Kidney epithelial cell (primary cell): ENCODE results near the gene ERI3. TPM values are rescaled to one million over a fixed set of nuclear protein-coding genes. Genes with fewer than 3 reads are reported as not detected.

ENCODE experiments used
- DNase-seq: peaks from one replicate; pipeline ENCODE4 v3.0.0-alpha.2; 2010; ENCODE audit warnings: low read depth
- H3K27me3 ChIP-seq: 2 replicates; pipeline ENCODE4 v1.6.0; 2011; ENCODE audit warnings: low read length; ENCODE audit not compliant: control insufficient read depth, insufficient read depth
- H3K36me3 ChIP-seq: 2 replicates; pipeline ENCODE4 v1.5.1; 2011; ENCODE audit warnings: low read length; ENCODE audit not compliant: control insufficient read depth, insufficient read depth
- H3K4me3 ChIP-seq: 2 replicates; pipeline ENCODE4 v1.5.1; 2011; ENCODE audit warnings: low read depth, mild to moderate bottlenecking, control low read depth, low read length
- CTCF ChIP-seq: IDR thresholded peaks from 2 replicates; pipeline ENCODE4 v1.5.1; 2011; ENCODE audit warnings: mild to moderate bottlenecking, moderate library complexity, low read length, control low read depth, inconsistent platforms; ENCODE audit not compliant: insufficient read depth, poor library complexity, severe bottlenecking
- total RNA-seq: library from RNA; depleted of rRNA; stranded (reverse); fragments of >200 nt; gene quantifications from 2 replicates; pipeline ENCODE4 v1.2.3, GENCODE V29; 2015

ERI3 gene
- total RNA-seq, 1 donor from 2014 or later = 64.8 TPM

GRCh38 chr1:44235808-44236207 is 119.2 kb downstream of the ERI3 start:
- no peak for DNase-seq
- Histone ChIP-seq H3K36me3 (no peaks in the 10 kb centered on the region), H3K4me3 (no peak overlapping the region), H3K27me3 (no peaks in the 10 kb centered on the region)
- no peak for TF ChIP-seq CTCF

GRCh38 chr1:44233593-44233992 is 121.5 kb downstream of the ERI3 start:
- Histone ChIP-seq H3K36me3 (no peaks in the 10 kb centered on the region), H3K4me3 (no peak overlapping the region), H3K27me3 (no peaks in the 10 kb centered on the region)
- TF ChIP-seq CTCF = no peak
- DNase-seq = no peak

GRCh38 chr1:44230796-44231195 is 124.3 kb downstream of the ERI3 start:
- Histone ChIP-seq H3K27me3 (no peaks in the 10 kb centered on the region), H3K36me3 (no peaks in the 10 kb centered on the region), H3K4me3 (no peak overlapping the region)
- no peak for DNase-seq
- TF ChIP-seq CTCF = no peak

GRCh38 chr1:44229435-44230167 is 125.5 kb downstream of the ERI3 start:
- H3K36me3 ChIP-seq = no peaks in the 10 kb centered on the region
- DNase-seq = no peak
- no peaks in the 10 kb centered on the region for H3K27me3 ChIP-seq
- TF ChIP-seq CTCF = no peak
- no peak overlapping the region for H3K4me3 ChIP-seq

GRCh38 chr1:44228218-44228617 is 126.8 kb downstream of the ERI3 start:
- no peak for DNase-seq
- Histone ChIP-seq H3K36me3 (no peaks in the 10 kb centered on the region), H3K4me3 (no peak overlapping the region), H3K27me3 (no peaks in the 10 kb centered on the region)
- TF ChIP-seq CTCF = no peak

- Histone ChIP-seq H3K36me3 (no peaks in the 10 kb centered on the region), H3K27me3 (no peaks in the 10 kb centered on the region), H3K4me3 (no peak overlapping the region)
- DNase-seq = no peak
- TF ChIP-seq CTCF = no peak
Observed at GRCh38 chr1:44227211-44227610, 127.8 kb downstream of the ERI3 start.
